Measurements from ENCODE around the gene SLC7A5. TPM values are rescaled to one million over a fixed set of nuclear protein-coding genes. Genes with fewer than 3 reads are reported as not detected.
"Not testable (repeated sequence)": the region's sequence is repeated elsewhere in the genome, so short reads cannot be mapped to it uniquely, and the experiment has no call there.

SLC7A5 gene
- total RNA-seq, 6 donors from 2014 or later = 4.7 to 20.4 (median 8.5) TPM

- TF ChIP-seq POLR2AphosphoS5 (IDR thresholded peaks at IDR 0.05) = no peak
- no peak for TF ChIP-seq POLR2A (IDR thresholded peaks at IDR 0.05)
- no peak for TF ChIP-seq EP300 (IDR thresholded peaks at IDR 0.05)
- TF ChIP-seq, protein P1, sequence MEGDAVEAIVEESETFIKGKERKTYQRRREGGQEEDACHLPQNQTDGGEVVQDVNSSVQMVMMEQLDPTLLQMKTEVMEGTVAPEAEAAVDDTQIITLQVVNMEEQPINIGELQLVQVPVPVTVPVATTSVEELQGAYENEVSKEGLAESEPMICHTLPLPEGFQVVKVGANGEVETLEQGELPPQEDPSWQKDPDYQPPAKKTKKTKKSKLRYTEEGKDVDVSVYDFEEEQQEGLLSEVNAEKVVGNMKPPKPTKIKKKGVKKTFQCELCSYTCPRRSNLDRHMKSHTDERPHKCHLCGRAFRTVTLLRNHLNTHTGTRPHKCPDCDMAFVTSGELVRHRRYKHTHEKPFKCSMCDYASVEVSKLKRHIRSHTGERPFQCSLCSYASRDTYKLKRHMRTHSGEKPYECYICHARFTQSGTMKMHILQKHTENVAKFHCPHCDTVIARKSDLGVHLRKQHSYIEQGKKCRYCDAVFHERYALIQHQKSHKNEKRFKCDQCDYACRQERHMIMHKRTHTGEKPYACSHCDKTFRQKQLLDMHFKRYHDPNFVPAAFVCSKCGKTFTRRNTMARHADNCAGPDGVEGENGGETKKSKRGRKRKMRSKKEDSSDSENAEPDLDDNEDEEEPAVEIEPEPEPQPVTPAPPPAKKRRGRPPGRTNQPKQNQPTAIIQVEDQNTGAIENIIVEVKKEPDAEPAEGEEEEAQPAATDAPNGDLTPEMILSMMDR (IDR thresholded peaks at IDR 0.05) = no peak
- no peak overlapping the region for H3K27ac ChIP-seq
- no peaks in the 10 kb centered on the region for H3K36me3 ChIP-seq
- no peak overlapping the region for H3K4me3 ChIP-seq
- DNase-seq = no peak
- H3K4me1 ChIP-seq = no peaks in the 10 kb centered on the region
- no peaks in the 10 kb centered on the region for H3K27me3 ChIP-seq
- 29 to 76% methylated on average over 1 to 5 of the region's 5 CpGs for WGBS, 2 donors
- H3K9me3 ChIP-seq = peaks cover 7 to 28% (median 18%) of the 10 kb centered on the region in 4 donors
- ATAC-seq (ENCODE audit: low FRiP score in 2 of 2) = no peak
Observed at GRCh38 chr16:87815567-87815966, 53.7 kb downstream of the SLC7A5 start.

- no peak for DNase-seq
- H3K36me3 ChIP-seq = no peaks in the 10 kb centered on the region
- no peak overlapping the region for H3K4me3 ChIP-seq
- TF ChIP-seq, protein P1 (IDR thresholded peaks at IDR 0.05) = no peak
- TF ChIP-seq POLR2AphosphoS5 (IDR thresholded peaks at IDR 0.05) (no peak), EP300 (IDR thresholded peaks at IDR 0.05) (no peak), POLR2A (IDR thresholded peaks at IDR 0.05) (no peak)
- WGBS, 2 donors = 35 to 42% methylated on average over 10 of the region's 10 CpGs
- H3K9me3 ChIP-seq = peaks cover 0 to 12% (median 8%) of the 10 kb centered on the region in 4 donors
- ATAC-seq (ENCODE audit: low FRiP score in 2 of 2) = no peak
- H3K4me1 ChIP-seq = peaks cover 1 to 3% (median 2%) of the 10 kb centered on the region in 4 donors
- H3K27ac ChIP-seq = no peak overlapping the region
- no peaks in the 10 kb centered on the region for H3K27me3 ChIP-seq
Observed at GRCh38 chr16:87812200-87812656, 57.1 kb downstream of the SLC7A5 start.

GRCh38 chr16:87811454-87811853 lies 57.9 kb downstream of the SLC7A5 start:
- not testable (repeated sequence) for H3K27me3 ChIP-seq; H3K9me3 ChIP-seq; H3K4me3 ChIP-seq; DNase-seq; H3K36me3 ChIP-seq; H3K27ac ChIP-seq; ATAC-seq (ENCODE audit: low FRiP score in 2 of 2)
- WGBS, 2 donors = 62 to 73% methylated on average over 1 of the region's 1 CpG
- peaks cover 7 to 10% (median 10%) of the 10 kb centered on the region in 4 donors for H3K4me1 ChIP-seq

DNA sequence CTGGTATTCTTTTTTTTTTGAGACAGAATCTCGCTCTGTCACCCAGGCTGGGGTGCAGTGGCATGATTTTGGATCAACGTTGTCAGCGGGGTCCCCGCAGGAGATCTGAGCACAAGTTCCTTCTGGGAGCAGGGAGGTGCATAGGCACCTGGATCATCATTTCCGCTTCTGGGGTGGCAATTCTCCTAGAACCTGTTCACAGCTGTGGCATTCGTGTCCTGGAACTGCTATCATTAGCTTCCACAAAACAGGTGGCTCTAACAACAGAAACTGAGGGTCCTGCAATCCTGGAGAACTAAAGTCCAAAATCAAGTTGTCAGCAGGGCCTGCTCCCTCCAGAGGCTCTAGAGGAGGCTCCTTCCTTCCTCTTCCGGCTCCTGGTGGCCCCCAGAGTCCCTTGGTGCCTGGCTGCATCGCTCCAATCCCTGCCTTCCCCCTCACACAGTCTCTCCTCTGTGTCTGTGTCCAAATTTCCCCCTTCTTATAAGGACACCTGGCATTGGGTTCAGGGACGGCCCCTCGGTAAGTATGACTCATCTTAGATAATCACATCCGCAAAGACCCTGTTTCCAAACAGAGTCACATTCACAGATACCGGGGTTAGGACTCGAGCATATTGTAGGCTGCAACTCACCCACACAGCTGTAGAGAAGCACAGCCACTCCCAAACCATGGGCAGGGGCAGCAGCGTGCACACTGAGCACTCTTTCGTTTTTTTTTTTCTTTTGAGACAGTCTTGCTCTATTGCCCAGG lies 60.0 kb downstream of the SLC7A5 start:
- Histone ChIP-seq H3K9me3 (no peaks in the 10 kb centered on the region), H3K27ac (no peak overlapping the region), H3K4me3 (no peak overlapping the region), H3K36me3 (no peaks in the 10 kb centered on the region), H3K4me1 (peaks cover 9 to 16% (median 13%) of the 10 kb centered on the region in 4 donors), H3K27me3 (no peaks in the 10 kb centered on the region)
- TF ChIP-seq POLR2A (IDR thresholded peaks at IDR 0.05) (no peak), EP300 (IDR thresholded peaks at IDR 0.05) (no peak), POLR2AphosphoS5 (IDR thresholded peaks at IDR 0.05) (no peak)
- TF ChIP-seq, protein P1 (IDR thresholded peaks at IDR 0.05) = no peak
- no peak for ATAC-seq (ENCODE audit: low FRiP score in 2 of 2)
- DNase-seq = no peak
- 63 to 69% methylated on average over 14 to 15 of the region's 15 CpGs for WGBS, 2 donors

- WGBS, 2 donors = 84 to 91% methylated on average over 6 of the region's 6 CpGs
- peaks cover 9 to 16% (median 13%) of the 10 kb centered on the region in 4 donors for H3K4me1 ChIP-seq
- no peaks in the 10 kb centered on the region for H3K9me3 ChIP-seq
- ATAC-seq (ENCODE audit: low FRiP score in 2 of 2) (no peak), DNase-seq (no peak)
- no peak overlapping the region for H3K27ac ChIP-seq
- H3K4me3 ChIP-seq = no peak overlapping the region
- H3K36me3 ChIP-seq = no peaks in the 10 kb centered on the region
- TF ChIP-seq, protein P1 (IDR thresholded peaks at IDR 0.05) = no peak
- TF ChIP-seq POLR2AphosphoS5 (IDR thresholded peaks at IDR 0.05) (no peak), EP300 (IDR thresholded peaks at IDR 0.05) (no peak), POLR2A (IDR thresholded peaks at IDR 0.05) (no peak)
- no peaks in the 10 kb centered on the region for H3K27me3 ChIP-seq
Observed at GRCh38 chr16:87808108-87808507, 61.2 kb downstream of the SLC7A5 start.
